D341Med (cell line): ENCODE results near the gene ADAMTS10.
"Not testable (repeated sequence)": the region's sequence is repeated elsewhere in the genome, so short reads cannot be mapped to it uniquely, and the experiment has no call there.

Source experiments
- DNase-seq: peaks from one replicate; pipeline ENCODE4 v3.0.0; 2012; ENCODE audit warnings: low spot score

The ADAMTS10 gene

DNA sequence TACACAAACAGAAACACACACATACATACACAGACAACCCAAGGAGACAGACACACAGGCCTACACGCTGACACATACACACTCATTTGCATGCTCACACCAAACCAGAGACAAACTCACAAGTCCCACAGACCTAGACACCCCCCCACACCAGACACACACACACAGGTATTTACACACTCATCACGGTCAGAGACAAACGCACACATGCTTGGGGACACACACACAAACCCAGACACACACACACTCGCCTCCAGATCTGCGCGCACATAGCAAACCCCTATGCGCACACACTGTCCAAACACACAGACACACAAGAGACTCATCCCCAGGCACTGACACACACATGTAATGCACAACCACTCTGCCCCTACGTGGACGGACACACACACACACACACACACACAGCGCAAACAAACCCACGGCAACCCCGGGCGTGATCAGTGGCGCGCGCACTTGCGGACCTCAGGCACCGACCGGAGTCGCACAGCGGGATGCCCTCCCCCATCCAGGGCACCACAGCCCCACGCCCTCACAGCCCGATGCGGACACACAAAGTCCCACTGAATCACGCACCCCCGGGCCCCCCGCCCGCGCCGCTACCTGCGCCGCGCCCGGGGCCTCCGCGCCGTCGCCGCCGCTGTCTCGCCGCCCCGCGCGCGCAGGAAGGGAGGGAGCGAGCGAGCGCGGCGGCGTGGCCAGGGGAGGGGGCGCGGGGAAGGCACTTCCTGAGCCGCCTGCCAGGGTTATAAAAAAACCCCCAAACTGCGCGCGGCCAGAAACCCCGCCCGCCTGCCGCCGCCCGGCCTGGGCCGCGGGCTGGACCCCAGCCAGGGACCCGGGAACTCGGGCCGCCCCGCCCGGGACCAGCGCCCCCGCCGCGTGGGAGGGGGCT is at the start of gene ADAMTS10:
Gene ADAMTS10 (minus strand): TSS at position 675 of the 895 bp plus-strand sequence. CDS start 5,005 bp downstream, outside the sequence.
- peak; percentile 79 for DNase-seq

- no peak for DNase-seq
Measured at GRCh38 chr19:8659905-8660304, 49.4 kb upstream of the ADAMTS10 start.

DNA sequence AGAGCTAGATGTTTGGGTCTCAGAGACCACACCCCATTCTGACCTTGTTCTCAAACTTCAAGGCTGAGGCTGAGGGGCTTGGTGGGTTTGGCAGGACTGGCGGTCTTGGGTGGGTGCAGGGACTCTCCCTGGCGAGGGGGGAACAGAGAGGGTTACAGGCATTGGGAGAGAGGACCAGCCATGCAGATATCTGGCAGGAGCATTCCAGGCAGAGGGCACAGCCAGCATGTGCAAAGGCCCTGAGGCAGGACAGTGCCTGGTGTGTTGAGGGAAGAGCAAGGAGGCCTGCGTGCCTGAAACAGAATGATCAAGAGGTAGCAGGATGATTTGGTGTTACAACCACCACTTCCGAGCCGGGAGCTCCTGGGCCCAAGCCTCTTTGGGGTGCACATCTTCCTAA is 47.4 kb upstream of the ADAMTS10 start:
- no peak for DNase-seq

- DNase-seq, result no peak
Measured at GRCh38 chr19:8655340-8655709, 44.8 kb upstream of the ADAMTS10 start.

- peak; percentile 91 for DNase-seq
Measured at GRCh38 chr19:8654591-8655339, 44.2 kb upstream of the ADAMTS10 start.

GRCh38 chr19:8648240-8648639 is 37.7 kb upstream of the ADAMTS10 start:
- no peak for DNase-seq

- no peak for DNase-seq
Measured at GRCh38 chr19:8643860-8644653, 33.5 kb upstream of the ADAMTS10 start.

GRCh38 chr19:8642561-8642960 is 32.0 kb upstream of the ADAMTS10 start:
- DNase-seq, result no peak

DNA sequence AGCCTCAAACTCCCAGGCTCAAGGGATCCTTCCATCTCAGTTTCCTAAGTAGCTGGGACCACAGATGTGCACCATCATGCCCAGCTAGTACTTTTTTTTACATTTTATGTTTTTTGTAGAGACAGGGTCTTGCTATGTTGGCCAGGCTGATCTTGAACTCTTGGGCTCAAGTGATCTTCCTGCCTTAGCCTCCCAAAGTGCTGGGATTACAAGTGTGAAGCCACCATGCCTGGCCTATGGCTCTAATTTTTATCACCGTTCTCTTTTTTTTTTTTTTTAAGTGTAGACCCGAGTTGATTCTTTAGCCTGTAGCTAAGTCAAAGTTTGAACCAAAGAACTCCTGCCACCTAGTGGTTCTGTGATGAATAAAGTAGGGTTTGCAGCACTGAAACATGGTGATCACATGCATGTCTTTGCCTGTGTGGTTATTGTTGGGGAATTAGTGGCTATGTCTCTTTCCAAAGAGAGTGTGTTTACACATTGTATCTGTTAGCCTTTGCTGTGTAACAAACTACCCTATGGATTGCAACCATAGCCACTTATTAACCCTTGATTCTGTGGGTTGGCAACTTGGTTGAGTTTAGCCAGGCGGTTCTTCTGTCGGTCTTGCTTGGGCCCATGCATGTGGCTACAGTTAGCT is 31.5 kb upstream of the ADAMTS10 start:
- DNase-seq, result no peak

- no peak for DNase-seq
Measured at GRCh38 chr19:8641221-8641907, 30.8 kb upstream of the ADAMTS10 start.

DNA sequence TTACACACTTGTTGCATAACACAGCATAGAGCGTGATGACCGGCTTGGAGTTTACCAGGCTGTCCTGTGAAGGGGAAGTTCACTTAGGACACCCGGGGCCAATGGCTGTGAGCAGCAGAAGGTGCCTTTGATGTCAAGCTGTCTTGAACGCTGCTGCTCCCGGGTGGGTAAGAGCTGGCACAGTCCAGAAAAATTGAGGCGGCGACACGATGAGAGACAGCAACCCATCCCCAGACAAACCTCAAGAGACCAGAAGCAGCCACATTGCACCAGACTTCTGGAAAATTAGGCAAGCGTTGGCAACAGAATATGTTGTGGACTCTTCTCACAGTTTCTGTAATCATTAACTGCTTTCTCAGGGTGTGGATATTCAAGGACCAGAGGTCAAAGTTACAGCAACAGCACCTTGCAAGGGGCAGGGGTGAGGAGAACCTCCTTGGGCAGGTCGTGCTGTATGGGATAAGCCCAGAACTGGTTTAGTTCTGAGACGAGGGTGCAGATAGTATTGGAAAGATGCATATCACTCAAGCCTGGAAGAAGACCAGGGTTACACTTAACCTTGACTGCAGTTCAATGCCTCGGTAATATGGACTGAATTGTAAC is 30.0 kb upstream of the ADAMTS10 start:
- no peak for DNase-seq

GRCh38 chr19:8639821-8640401 is 29.4 kb upstream of the ADAMTS10 start:
- DNase-seq, result no peak

GRCh38 chr19:8638078-8638619 is 27.6 kb upstream of the ADAMTS10 start:
- DNase-seq, result no peak

DNA sequence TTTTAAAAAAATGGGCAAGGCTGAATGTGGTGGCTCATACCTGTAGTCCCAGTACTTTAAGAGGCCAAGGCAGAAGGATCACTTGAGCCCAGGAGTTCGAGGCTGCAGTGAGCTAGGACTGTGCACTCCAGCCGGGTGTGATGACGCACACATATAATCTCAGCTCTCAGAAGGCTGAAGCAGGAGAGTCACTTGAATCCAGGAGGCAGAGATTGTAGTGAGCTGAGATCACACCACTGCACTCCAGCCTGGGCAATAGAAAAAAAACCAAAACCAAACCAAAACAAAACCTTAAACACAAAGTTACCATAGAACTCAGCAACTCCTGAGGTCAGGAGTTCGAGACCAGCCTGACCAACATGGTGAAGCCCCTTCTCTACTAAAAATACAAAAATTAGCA is 26.6 kb upstream of the ADAMTS10 start:
- DNase-seq, result not testable (repeated sequence)

GRCh38 chr19:8635422-8635821 is 24.9 kb upstream of the ADAMTS10 start:
- DNase-seq, result no peak

DNA sequence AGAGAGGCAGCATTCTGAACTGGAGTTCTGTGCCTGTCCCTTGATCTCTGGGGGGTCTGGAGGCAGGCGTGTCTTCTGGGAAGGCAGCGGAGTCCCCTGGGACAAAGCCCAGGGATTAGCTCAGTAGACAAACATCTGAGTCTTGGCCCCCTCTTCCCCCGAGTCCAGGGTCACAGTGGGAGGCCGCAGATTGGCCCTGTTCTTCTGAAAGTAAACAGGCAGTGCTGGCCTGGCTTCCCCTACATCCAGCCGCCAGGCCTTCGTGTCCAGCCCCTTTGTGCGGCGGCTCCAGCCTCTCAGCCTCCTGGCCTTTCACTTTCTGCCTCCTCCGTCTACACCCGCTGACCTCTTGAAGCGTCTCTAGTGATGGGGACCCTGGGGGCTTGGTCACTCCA is 20.9 kb upstream of the ADAMTS10 start:
- no peak for DNase-seq

DNA sequence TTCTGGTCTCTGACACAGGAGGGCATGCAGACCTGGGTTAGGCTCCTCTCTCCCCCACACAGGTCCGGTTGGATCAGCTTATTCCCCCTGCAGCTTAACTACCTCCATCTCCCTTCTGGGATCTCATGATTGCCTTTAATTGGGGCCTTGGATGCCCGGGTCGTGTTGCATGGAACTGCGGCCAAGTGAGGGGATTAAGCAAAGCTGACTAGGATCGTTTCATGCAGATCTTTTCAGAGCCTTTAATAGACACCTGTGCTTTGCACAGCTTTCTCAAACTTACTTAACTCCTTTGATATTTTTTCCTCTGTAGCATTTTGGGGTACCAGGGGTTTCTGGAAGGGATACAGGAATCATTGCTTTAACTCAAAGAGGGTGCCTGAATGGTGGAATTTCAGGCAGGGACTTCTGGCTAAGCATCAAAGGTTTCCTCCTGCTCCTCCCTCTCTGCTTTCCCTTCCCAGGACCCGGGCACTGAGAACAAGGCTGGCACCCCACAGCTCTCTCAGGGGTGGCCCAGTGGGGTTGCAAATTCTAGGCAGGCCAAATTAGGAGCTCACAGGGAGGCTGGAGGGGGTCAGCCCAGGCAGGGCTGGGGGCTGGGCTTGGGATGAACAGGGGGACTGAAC is 20.4 kb upstream of the ADAMTS10 start:
- no peak for DNase-seq

DNA sequence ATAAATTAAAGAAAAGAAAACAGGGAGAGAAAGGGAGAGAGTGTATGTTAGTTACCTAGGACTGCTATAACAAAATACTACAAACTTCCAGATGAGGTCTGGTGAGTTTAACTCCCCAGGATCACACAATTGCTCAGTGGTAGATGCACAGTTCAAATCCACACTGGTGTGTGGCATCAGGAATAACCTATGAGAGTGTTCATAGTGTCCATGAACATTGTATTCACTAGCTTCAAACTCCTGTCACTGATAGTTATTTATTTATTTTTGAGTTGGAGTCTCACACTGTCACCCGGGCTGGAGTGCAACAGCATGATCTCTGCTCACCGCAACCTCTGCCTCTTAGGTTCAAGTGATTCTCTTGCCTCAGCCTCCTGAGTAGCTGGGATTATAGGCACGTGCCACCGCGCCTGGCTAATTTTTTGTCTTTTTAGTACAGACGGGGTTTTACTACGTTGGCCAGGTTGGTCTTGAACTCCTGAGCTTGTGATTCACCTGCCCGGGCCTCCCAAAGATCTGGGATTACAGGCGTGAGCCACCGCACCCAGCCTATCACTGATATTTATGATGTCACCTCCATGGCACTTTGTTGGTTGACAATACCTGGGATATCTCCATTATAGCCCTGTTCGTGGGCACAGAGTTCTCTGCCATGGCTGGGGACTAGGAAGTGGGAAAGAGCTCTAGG is 19.6 kb upstream of the ADAMTS10 start, which contains the start of gene NFILZ:
Gene NFILZ (plus strand): TSS at position 638 of the 688 bp plus-strand sequence. CDS start 46,133 bp downstream, outside the sequence.
- no peak for DNase-seq

- no peak for DNase-seq
Measured at GRCh38 chr19:8629184-8629583, 18.7 kb upstream of the ADAMTS10 start.
